Adrenal gland (tissue), 5 donors: ENCODE data around the gene ATXN1.

Source experiments
- POLR2A ChIP-seq, 2 donors: fragments of 450-650 bp; IDR thresholded peaks; one replicate each; pipeline ENCODE4 v1.6.1; 2017; ENCODE audit warnings: antibody characterized with exemption in 2 of 2, mild to moderate bottlenecking in 2 of 2, moderate library complexity in 1 of 2
- TF ChIP-seq, protein P1 (sequence below), 6 experiments: fragments of 450-650 bp in 4 of 6; fragments of 200-600 bp in 2 of 6; sonication (generic) in 1 of 6; IDR thresholded peaks; 1 replicate in 5 of 6; 2 replicates in 1 of 6; pipeline versions ENCODE4 v1.5.1 to v1.8.0; 2016 to 2021; ENCODE audit warnings: antibody characterized with exemption in 6 of 6, mild to moderate bottlenecking in 2 of 6, moderate library complexity in 1 of 6
- donor health status: DM: no; HTN: no; CAD: no.

DNA sequence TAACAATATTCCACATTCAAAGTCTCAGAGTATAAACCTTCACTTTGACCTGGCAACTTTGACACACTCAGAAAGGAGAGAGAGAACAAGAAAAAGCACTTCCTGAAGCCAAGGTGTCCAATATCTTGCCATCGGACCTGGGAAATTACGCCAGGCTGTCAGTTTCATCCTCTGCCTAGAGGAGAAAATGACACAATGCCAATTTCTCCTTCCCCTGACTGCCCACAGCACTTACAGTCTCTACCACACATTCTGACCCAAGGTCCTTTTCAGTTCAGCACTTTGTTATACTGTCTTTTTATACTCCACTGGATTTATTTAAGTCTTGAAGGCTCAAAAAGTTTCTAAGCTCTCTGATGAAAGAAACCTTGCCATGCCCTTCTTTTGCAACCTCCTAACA is 272.4 kb downstream of the ATXN1 start:
- TF ChIP-seq, protein P1, sequence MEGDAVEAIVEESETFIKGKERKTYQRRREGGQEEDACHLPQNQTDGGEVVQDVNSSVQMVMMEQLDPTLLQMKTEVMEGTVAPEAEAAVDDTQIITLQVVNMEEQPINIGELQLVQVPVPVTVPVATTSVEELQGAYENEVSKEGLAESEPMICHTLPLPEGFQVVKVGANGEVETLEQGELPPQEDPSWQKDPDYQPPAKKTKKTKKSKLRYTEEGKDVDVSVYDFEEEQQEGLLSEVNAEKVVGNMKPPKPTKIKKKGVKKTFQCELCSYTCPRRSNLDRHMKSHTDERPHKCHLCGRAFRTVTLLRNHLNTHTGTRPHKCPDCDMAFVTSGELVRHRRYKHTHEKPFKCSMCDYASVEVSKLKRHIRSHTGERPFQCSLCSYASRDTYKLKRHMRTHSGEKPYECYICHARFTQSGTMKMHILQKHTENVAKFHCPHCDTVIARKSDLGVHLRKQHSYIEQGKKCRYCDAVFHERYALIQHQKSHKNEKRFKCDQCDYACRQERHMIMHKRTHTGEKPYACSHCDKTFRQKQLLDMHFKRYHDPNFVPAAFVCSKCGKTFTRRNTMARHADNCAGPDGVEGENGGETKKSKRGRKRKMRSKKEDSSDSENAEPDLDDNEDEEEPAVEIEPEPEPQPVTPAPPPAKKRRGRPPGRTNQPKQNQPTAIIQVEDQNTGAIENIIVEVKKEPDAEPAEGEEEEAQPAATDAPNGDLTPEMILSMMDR (IDR thresholded peaks at IDR 0.05) = no peak
- TF ChIP-seq POLR2A (IDR thresholded peaks at IDR 0.05) = no peak
